GM12865 (cell line): ENCODE data around the gene MED15.

Experiments
- DNase-seq: peaks from one replicate; pipeline ENCODE4 v3.0.0; 2010; ENCODE audit warnings: low read depth
- H3K4me3 ChIP-seq: 2 replicates; pipeline ENCODE4 v1.5.1; 2011; ENCODE audit warnings: mild to moderate bottlenecking, low read depth, low read length, control low read depth
- TF ChIP-seq, protein P1 (sequence below): IDR thresholded peaks from 2 replicates; pipeline ENCODE4 v1.5.1; 2011; ENCODE audit warnings: low read length, control low read depth, low read depth, inconsistent platforms; ENCODE audit not compliant: insufficient read depth; ENCODE audit errors: missing control alignments

The MED15 gene

DNA sequence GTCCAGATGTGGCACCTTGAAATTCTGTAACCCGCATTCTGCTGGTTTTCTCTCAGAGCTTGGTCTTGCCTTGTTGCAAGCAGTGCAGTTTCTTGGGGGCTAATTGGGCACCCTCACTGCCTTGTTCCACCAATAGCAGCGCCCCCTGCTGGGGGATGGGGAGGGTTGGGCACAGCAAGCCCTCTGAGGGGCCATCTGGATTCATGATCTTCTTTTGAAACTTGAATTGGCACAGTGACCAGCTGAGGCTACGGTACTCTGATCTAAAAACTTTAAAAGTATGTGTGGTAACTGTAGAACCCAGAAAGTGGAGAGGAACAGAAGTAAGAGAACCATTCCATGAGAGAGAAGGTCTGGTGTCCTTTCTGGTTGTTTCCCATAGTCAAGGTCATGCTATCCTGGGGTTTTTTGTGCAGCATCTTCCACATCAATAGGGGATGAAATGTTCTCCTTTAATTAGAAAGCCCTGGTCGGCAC lies 64.2 kb downstream of the MED15 start:
- TF ChIP-seq, protein P1, sequence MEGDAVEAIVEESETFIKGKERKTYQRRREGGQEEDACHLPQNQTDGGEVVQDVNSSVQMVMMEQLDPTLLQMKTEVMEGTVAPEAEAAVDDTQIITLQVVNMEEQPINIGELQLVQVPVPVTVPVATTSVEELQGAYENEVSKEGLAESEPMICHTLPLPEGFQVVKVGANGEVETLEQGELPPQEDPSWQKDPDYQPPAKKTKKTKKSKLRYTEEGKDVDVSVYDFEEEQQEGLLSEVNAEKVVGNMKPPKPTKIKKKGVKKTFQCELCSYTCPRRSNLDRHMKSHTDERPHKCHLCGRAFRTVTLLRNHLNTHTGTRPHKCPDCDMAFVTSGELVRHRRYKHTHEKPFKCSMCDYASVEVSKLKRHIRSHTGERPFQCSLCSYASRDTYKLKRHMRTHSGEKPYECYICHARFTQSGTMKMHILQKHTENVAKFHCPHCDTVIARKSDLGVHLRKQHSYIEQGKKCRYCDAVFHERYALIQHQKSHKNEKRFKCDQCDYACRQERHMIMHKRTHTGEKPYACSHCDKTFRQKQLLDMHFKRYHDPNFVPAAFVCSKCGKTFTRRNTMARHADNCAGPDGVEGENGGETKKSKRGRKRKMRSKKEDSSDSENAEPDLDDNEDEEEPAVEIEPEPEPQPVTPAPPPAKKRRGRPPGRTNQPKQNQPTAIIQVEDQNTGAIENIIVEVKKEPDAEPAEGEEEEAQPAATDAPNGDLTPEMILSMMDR = peak; percentile 81
- peak; percentile 63 for DNase-seq

DNA sequence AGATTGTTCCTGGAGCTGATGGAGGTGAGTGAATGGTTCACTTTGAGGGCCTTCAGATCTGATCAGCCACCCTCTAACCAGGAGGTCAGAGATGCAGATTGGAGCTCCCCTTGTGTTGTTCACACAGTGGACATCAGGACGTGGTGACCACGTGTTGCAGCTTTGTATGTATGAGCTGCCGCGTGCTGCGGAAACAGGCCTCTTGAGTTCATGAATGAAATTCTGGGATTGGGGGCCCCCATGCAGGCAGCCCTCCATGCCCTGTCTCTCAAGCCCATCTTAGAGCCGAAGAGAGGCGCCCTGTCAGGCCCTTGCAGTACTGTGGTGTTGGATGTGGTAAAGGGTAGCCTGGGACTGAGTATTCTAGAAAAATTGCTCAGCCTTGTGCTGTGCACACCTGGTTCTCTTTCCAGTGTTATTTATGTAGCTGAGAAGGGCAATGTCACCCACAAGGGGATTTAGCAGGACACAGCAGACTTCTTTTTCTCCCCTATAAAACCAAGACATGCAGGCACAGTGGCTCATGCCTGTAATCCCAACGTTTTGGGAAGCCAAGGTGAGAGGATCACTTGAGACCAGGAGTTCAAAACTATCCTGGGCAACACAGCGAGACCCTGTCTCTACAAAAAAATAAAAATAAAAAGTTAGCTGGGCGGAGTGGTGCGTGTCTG lies 64.9 kb downstream of the MED15 start:
- no peak for DNase-seq
- no peak overlapping the region for H3K4me3 ChIP-seq
- TF ChIP-seq, protein P1 = no peak

More for the DNA sequence above, 64.2 kb downstream of the MED15 start:
- no peak overlapping the region for H3K4me3 ChIP-seq

DNA sequence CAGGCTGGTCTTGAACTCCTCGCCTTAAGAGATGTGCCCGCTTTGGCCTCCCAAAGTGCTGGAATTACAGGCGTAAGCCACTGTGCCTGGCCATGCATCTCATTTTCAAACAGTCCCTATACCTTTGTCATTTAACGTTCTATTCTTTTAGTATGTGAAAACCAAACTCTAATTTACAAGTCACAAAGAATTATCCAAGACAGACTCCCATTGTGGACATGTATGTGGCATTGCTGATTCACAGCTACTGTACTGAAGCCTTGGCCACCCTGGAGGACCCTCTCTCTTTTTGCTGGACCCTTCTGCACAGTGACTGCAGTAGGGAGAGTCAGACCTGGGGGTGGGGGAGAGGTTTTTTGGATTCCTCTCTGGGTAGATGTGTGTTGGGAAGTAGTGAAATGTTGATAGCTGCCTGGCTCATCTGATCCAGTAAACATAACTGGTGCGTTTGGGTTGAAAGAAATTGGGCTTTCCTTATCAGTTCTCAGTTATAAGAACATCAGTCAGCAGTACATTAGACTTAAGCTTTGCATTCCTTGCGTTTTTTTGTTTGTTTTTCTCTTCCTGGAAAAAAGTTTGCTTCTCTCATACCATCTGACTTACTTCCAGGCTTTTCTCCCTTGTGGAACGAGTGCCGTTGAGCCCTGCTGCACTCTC lies 65.9 kb downstream of the MED15 start:
- TF ChIP-seq, protein P1 = no peak
- no peak overlapping the region for H3K4me3 ChIP-seq
- no peak for DNase-seq

DNA sequence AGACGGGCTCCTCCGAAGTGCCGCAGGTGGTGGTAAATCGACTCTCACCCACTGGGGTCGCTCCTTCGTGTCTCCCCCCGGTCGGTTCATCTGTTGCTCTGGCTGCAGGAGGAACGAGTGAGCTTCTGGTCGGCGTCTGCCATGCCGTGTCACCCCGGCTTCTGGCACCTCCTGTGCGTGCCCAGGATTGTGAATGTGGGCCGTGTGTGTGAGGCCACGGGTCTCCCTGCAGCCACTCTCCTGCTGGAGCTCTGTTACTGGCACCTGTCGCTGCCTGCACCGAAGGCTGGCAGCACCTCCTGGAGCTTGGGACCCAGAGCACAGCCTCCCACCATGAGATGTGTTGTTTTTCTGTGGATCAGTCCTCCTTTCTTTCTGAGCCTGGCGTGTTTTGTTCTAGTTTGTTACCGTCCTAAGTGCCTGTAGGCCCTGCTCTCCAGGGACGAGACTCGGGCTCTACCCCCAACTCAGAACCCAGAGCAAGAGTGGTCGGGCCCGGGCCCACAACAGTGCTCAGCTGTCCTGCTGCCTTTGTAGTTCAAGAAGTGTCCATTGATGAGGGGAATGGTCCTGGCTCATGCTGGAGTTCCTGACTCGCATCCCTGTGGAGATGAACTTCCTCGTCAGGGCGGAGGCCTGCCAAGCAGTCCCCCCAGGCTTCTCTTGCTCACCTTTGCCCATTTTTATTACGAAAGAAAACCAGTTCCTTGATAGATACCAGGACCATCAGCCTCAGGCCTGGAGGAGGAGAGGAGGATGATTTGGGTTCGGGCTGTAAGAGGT lies 66.6 kb downstream of the MED15 start:
- TF ChIP-seq, protein P1 = no peak
- no peak for DNase-seq
- no peak overlapping the region for H3K4me3 ChIP-seq

DNA sequence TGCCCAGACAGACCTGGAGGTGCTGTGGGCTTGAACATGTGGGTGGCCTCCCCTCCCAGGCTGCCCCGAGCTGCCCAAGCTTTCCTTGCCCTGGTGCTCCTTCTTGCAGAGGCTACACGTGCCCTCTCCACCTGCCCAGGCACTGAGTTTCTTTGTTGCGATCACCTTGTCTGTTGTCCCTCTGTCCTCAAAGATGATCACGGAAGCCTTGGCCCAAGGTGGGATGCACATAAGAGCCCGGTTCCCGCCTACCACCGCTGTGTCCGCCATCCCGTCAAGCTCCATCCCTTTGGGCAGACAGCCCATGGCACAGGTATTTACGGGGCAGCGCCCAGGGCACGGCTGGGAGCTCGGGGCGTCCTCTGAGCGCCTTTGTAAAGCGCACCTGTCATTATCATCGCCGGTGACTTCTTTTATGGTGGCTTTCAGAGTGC lies 67.5 kb downstream of the MED15 start:
- TF ChIP-seq, protein P1 = no peak
- no peak for DNase-seq
- no peak overlapping the region for H3K4me3 ChIP-seq

DNA sequence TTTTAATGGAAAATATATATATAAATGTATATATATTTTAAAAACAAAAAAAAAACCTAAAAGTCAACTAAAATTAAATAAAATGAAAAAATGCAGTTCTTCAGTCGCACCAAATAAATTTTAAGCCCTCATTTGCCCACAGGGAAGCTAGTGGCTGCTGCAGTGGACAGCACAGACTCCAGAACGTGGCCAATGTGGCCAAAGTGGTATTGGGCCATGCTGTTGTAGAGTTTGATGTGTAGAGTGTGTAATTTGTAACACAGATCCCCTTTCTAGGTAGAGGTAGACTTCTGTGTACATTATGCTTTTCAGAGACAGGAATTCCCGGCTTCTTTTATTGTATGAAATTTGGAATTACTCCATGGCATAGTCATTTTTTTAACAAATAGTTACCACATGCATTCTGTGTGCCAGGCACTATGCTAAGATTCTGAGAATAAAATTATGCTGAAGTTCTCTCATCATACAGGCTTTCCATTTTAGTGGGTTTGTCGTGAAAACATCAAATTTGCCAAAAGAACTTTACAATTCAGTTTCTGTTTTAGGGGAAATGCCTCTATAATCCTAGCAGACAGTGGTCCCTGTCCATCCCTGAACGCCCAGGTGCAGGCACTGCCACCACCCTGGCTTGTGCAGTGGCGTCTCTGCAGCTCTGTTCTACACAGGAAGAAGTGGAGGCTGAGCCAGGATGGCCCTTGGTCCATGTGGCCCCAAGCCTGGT lies 68.5 kb downstream of the MED15 start:
- TF ChIP-seq, protein P1 = no peak
- H3K4me3 ChIP-seq = no peak overlapping the region
- no peak for DNase-seq
